HG03342 (cell line): ENCODE measurements around the gene TAMALIN.

Experiments
- ATAC-seq: cut with Tn5 transposase; IDR thresholded peaks from one replicate; pipeline ENCODE4 v1.9.1; 2021; ENCODE audit warnings: mild to moderate bottlenecking, moderate library complexity; ENCODE audit not compliant: unreplicated experiment

TAMALIN gene

DNA sequence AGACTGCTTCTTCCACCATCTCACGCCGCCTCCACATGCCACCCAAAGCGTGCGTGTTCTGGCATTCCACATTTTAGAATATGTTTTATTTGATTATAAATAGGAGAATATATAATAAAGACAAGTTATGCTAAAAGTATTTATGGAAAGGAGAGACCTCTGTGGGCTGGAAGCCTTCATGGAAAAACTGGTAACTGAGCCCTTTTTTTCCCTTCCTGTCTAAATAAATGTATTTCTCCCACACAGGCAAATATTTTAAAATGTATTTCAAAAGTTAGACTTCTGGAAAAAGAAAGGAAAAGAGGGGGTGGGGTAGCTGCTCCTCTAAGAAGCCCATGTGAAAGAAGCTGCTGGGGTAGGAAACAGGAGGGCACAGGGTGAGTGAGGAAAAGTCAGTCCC is 28.4 kb downstream of the TAMALIN start:
- no peak for ATAC-seq

DNA sequence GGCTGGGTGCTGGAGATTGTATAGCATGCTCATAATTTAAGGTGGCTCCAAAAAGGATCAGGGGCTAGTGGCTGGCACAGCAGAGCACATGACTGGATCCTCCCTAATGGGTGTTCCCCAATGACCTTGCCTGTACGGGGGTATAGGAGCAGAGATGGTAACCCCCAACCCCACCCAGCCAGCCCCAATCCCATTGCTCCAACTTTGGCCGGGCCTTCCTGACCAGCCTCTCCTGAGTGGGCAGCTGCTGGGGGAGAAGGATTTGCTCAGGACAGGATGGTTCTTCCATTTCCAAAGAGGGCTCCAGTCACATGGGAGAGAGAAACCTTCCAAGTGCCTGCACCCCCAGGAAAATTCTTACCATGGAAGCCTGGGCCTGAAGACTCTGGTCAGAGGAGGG is 29.2 kb downstream of the TAMALIN start:
- ATAC-seq, result no peak

DNA sequence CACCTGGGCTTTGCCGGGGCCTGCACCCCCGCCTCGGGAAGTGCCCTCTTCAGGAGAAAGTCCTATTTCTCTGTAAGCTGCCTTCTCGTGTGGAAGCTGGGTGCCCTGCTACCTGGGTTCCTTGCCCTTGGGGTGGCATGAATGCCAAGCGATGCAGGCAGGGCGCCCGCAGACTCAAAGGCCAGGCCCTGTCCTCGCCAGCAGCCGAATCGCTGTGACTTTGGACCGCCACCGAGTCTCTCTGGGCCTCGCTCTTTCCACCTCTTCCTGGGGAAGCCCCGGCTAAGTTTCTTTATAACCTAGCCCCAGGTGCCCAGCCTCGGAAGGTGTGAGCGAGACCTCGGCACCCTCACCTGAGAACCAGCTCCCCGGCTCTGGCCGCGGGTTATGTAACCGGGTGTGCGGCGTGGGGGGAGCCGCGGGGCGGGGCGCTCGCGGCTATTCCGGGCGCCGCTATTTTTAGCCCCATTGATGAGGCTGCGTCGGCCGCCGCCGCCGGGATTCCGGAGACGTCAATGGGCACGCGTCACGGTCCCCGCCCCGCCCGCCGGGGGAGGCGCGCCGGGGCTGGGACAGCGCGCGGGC is 29.9 kb downstream of the TAMALIN start:
- peak; percentile 36 for ATAC-seq

DNA sequence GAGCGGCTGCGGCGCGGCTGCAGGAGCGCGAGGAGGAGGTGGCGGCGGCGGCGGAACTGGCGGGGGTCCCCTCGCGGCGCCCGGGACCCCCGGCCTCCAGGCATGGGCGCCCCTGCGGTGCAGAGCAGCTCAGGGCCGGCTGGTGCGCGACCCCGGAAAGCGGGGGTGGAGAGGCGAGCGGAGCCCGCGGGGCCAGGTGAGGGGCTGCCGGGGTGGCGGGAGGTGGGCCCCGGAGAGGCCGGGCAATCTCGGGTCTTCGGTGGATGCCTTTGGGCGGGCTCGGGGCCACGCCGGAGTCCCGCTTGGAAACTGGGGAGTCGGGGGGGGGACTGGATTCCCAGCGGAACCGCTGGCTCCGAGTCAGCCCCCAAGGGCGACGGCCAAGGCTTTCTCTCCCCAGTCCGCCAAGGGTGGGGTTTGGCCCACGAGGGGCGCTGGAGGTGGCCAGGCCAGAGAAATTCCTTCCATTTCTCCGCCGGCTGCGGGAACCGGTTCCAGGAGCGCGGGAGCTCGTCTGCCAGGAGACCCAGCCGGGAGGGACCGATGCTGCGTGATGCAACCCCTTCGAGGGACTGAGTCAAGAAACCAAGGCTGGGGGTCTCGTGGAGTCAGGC is 30.6 kb downstream of the TAMALIN start:
- ATAC-seq, result no peak

DNA sequence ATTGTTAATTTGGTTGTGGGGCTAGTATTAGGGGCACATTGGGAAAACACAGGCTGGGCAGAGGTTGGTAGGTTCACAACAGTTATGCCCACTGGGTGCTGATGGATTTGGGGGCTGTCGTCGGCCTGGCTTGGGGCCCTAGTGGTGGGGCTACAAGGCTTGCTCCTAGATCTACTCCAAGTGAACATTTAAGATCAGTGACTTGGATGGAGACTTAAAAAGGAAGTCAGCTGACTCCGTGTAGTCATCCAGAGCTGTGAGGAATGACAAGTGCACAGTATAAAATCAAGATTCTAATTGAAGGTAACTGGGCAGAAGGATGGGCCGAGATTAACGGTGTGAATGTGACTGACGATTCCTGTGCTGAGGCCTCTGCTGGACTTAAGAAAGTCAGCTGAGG is 31.7 kb downstream of the TAMALIN start:
- no peak for ATAC-seq

DNA sequence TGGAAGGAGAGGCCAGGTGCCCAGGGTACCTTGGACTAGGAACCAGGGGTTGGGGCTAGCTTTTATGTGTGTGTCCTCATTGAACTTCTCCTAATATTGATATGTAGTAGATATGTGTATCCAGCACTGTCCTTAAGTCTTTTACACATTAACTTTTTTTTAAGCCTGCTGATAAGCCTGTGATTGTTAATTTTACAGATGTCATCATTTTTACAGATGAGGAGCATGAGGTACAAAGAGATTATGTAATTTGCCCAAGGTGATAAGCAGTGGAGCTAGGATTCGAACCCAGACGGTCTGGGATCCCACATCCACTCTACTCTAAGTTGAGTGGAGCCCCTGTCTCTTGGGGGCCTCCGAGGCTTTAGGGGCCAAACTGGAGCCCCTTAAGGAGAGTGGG is 34.3 kb downstream of the TAMALIN start:
- ATAC-seq, result no peak

DNA sequence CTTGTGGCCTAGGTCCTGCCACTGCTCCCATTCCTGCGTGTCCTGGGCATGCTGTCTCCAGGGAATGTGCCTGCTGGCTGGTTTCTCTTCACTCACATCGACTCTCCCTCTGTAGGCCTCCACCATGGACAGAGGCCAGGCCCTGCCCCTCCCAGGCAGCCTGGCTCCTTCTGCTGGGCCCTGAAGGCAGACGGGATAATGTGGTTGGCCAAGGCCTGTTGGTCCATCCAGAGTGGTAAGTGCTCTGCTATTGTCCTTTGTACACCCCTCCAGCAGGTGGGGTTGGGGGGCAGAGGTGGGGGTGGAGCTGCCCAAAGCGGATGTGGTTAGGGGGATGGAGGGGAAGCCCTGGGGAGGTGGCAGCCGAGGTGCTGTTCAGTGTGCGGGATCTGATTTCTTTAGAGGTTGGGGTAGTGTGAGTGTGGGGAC is 35.0 kb downstream of the TAMALIN start:
- ATAC-seq, result no peak

DNA sequence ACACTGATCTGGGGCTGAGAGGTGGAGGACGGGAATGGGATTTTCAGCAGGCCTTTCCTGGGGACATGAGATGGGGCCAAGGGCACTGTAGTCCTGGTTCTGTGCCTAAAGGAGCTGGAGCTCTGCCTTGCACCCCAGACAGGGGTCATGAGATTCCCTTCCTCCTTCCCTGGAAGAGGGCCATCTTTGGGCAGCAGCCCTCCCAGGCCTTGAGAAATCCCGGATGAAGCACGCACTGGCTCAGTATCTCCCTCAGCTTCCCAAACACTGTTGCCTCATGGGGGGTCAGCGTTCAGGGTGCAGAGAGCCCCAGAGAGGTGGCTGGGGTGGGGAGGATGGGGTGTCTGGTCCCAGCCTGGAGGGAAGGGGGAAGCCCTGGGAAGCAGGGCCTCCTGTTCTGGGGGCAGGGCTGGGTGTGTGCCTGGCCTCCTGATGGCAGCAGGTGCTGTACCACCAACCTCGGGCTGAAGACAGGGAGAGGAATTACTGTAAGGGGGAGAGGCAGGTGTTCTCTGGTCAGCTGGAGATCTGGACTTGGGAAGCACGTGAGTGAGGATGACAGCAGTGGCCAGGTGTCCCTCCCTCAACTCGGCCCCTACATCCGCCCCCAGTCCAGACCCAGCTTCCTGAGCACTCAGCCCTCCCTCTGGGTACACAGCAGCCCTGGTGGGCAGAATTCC is 36.1 kb downstream of the TAMALIN start:
- no peak for ATAC-seq

DNA sequence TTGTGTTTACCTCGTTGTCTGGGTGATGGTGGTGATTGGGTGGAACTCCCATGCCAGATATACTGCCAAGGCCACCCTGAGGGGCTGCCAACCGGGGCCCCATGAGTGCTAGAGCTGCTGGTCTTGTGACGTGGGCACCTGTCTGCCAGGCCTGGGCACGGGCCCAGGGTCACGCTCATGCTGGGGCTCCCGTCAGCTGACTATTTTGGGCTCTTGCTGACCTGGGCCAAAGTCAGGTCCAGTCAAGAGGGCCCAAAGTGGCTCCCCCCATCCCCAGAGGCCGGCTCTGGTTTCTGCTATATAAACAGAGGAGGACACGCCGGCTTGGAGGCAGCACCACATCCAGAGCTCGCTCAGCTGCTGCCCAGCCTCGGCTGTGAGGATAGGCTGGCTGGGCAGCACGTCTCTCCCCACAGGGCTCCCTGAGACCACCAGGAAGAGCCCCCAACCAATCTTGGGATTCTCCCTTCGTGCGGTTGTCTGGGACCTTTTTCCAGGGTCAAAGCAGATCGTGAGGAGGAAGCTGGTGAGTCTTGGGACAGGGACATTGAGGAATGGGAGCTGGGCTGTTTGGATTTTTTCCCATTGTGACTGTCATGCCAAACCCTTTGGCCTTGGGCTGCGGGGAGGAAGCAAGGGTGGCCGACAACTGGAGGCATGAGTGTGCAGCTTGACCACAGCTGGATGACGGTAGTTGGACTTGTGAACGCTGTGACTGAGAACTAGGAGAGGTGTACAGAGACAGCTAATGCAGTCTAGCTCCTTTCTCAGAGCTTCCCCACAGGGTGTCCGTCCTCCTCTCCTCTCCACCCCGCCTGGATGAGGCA is 36.9 kb downstream of the TAMALIN start:
- ATAC-seq, result no peak

DNA sequence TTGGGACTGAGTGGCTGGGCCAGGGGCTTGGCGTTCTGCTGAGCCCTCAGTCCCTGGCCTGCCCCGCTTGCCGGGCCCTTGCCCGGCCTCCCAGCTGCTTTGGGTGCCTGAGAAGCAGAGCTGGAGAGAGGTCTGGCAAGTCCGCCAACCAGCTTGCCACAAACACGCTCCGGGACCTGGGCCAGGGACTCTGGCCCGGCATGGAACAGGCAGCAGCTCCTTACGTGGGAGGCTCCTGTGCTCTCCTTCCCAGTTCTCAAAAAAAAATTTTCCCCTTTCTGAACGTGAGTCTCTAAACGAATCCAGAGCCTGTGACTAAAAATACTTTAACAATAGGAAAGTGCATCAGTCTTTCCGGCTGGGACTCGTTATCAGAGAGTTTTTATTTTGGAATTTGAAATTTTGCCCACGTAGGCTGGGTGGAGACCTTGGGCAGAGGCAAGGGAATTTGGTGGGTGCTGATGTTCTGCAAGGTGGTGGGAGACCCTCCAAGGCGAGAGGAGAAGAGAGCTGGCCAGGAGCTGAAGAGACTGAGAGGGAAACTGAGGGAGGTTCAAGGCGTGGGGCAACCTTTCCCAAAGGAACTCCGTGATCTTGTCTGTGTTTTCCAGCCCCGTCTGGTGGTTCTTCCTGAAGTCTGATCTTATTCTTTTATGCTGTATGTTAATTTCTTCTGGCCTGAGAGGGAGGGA is 37.7 kb downstream of the TAMALIN start:
- no peak for ATAC-seq

DNA sequence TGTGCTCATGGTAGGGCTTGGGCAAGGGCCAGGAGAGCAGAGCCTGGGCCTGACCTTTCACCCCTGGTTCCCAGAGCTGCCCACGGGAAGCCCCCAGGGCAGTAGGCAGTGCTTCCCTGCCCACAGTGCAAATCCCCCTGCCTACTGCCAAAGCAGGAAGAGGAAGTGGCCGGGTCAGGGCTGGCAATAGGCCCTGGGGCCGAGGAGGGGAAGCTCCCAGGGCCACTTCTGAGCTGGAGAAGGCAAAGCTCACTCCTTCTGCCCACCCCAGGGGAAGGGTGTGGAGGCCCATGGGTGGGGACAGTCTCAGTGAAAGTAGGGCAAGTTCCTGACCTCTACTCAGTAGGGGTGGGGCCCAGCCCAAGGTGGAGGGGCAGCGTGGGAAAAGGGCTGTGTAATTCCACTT is 39.1 kb downstream of the TAMALIN start:
- no peak for ATAC-seq

DNA sequence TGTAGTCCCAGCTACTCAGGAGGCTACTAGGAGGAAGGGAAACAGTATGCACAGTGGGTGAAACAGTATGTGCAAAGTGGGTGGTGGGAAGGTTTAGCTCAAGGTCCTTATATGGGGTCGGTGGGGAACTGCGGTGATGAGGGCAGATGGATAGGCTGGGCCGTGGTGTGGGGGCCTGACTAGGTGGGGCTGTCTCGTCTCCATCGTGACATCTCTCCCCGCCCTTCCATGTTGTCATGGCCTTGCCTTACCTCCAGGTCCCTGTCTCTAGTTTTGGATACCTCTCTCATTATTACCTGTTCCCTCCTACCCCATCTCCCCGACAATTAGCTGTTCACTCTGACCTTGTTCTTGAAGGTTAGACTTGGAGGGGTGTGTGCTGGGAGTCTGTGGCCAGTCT is 40.1 kb downstream of the TAMALIN start:
- ATAC-seq, result no peak

DNA sequence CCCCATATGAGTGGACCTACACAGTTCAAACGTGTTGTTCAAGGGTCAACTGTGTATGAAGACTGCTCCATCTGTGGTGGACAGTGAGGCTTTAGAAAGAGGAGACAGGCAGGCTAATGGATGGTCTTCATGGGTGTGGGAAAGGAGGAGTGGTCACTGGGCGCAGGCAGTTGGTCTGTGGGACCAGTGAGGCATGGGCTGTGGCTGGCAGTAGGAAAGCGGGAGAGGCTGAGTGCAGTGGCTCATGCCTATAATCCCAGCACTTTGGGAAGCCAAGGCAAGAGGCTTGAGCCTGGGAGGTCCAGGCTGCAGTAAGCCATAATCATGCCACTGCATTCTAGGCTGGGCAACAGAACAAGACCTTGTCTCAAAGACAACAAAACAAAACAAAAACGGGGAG is 42.5 kb downstream of the TAMALIN start:
- no peak for ATAC-seq

DNA sequence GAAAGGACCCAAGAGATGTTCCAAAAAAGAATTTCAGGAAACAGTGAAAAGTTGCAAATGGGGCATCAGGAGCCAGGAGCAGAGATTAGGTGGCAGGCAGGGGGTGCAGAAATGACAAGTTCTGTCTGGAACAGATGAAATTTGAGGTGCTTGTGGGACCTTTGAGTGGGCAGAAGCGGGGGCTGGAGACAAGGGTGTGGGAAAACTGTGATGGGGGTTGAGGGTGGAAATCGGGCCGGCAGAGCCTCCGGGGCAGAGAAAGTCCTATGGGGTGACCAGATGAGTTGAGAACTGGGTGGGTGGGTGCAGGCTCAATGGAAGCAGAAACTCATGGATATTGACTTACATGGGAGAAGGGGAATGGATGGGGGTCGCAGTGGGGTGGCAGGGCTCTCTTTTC is 42.9 kb downstream of the TAMALIN start:
- no peak for ATAC-seq

DNA sequence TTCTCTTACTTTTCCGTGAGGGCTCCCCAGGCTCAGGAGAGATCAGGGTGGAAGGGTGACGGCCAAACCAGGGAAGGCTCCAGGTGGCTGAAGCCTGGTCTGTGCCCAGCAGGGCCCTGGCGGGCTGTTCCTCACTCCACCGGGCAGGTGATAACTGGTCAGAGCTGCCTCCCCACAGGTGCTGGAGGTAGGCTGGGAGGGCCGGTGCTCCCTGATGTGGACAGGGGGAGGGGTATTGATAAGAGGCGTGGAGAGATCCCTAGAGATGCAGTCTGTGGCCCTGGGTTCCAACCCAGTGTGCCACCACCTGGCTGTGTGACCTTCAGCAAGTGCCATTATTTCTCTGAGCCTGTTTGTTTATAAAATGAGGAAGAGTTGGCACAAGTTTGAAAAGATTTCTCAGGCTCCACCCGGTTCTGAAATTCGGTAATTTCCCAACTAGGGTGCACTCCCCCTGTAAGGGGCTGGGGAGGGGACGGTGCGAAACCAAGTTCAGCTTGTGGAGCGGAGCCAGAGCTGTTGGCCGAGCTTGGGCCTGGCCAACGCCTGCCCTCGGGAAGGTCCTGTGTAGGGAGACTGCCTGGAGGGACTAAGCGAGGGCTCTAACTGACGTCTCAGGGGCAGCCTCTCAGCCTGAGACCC is 43.5 kb downstream of the TAMALIN start:
- no peak for ATAC-seq

DNA sequence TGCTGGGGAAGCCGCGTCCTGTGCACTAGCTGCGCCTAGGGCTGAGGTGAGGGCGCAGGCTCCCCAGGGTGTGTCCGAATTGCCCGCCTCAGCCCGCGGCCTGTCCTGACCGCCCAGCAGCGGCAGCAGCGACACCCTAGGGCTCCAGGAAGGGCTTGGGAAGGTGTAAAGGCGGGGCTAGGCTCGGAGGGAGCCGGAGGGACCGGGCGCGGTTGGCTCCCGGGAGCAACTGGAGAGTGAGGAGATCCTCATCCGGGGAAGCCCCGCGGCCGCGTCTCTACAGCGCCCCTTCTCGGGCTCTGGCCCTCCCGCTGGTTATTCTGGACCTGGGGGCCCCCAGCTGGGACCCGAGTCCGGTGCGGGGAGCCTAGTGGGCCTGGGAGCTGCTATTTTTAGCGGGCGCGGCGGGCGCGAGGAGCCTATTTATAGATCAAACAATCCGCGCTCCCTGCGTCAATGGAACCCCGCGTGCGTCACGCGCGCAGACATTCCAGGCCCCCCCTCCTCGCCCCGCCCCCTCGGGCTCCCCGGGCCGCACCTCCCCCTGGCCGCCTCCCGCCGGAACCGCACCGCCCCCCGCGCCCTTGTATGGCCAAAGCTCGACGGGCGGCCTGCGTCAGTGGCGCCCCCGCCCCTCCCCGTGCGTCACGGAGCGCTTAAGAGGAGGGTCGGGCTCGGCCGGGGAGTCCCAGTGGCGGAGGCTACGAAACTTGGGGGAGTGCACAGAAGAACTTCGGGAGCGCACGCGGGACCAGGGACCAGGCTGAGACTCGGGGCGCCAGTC is 44.2 kb downstream of the TAMALIN start, which contains the start of gene NR4A1:
Gene NR4A1, plus strand, starts transcription at position 685 of the 784 bp plus-strand sequence. CDS start 2,887 bp downstream, outside the sequence.
- ATAC-seq, result peak; percentile 74

DNA sequence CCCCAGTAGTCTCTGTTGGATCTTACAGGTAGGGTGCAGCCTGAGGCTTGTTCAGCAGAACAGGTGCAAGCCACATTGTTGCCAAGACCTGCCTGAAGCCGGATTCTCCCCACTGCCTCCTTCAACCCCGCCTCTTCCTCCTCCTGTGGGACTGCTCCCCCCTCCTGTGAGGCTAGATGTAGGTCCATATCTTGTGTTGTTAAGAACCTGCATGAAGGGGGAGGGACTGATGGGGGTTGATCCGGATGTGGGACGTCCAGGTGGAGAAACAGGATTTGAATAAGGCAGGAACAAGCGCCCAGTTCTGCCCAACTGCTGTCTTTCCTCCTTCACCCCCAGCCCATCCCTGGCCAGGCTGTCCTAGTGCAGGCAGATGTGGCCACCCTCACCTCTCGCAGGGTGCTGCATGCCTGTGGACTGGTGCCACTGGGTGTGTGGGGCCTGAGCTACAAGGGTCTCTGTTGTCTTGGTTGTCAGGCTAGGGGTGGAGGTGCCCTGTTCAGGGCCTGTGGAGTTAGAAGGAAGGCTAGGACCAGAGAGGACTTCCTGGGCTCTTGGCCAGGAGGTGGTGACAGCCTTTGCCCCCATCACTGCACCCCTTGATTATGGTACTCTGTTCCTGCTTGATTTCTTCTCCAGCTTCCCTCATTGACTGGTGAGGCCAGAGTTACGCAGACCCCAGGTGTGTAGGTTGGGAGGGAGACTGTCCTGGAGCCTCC is 45.9 kb downstream of the TAMALIN start:
- ATAC-seq, result no peak

DNA sequence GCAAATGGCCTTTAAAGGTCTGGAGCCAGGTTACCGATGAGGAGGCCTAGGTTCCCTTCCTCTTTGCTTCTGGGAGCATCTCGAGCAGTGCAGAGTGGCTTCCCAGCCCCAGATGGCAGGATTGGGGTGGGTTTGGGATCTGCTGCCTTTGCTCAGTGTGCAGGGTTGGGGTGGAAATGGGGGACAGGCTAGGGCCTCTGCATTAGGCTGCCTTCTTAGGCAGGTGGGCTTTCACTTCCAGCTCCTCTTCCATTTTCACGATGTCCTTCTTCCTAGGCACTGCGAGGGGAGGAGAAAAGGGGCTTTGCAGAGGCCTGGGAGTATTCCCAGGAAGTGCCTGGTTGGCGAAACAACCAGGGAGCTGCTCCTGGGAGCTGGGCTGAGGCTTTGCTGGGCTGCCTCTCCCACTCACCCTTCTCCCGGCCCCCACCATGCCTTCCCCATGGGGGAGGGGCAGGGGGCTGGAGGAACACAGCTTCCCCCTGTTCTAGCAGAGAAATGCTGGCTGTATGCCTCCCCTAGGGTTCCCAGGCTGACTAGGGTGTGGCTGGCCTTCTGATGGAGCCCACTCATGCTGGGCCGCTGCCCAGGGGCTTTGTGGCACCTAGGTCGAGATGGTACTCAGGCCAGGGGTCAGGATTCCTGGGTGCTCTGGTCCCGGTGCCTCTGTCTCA is 46.9 kb downstream of the TAMALIN start:
- ATAC-seq, result no peak
